GM12878 (cell line): ENCODE data around the gene MEAK7. TPM values are rescaled to one million over a fixed set of nuclear protein-coding genes. Genes with fewer than 3 reads are reported as not detected.

Experiments used
- ATAC-seq: fragments of 200-7000 bp; cut with Tn5 transposase; 3 replicates; pipeline ENCODE4 v1.9.1; 2020; ENCODE audit warnings: mild to moderate bottlenecking, moderate library complexity
- BruUV-seq: library from RNA; stranded (reverse); fragments of 400-500 nt; replicated peaks from 2 replicates; lab custom pipeline; 2021; lab: Mats Ljungman, UMichigan
- CTCF ChIA-PET: fragments of 300-600 bp; sonication (Branson Sonifier 250); formaldehyde crosslinking; extraction: SDS; loops from one replicate; lab custom pipeline; 2021; ENCODE audit warnings: inconsistent platforms; lab: Yijun Ruan, JAX
- POLR2A ChIA-PET: fragments of 350-600 bp; formaldehyde crosslinking; extraction: SDS; loops from one replicate; lab custom pipeline; 2021; ENCODE audit warnings: inconsistent platforms; lab: Charles Lee
- RAD21 ChIA-PET: fragments of 300-600 bp; sonication (Branson Sonifier 250); formaldehyde crosslinking; loops from one replicate; lab custom pipeline; 2023; ENCODE audit warnings: antibody characterized with exemption; ENCODE audit not compliant: unreplicated experiment; lab: Charles Lee
- SMC1A ChIA-PET: fragments of 300-600 bp; sonication (Branson Sonifier 250); formaldehyde crosslinking; loops from one replicate; lab custom pipeline; 2023; ENCODE audit not compliant: unreplicated experiment, uncharacterized antibody; lab: Charles Lee
- DNase-seq: peaks from one replicate; pipeline ENCODE4 v3.0.0-alpha.2; 2011; ENCODE audit warnings: low read depth, low spot score
- FAIRE-seq: peaks from 3 replicates; lab custom pipeline; 2011; peaks lifted over from hg19 to GRCh38; lab: Jason Lieb, UNC
- H2AFZ ChIP-seq: 2 replicates; pipeline ENCODE4 v1.6.0; 2011; ENCODE audit warnings: low read depth, low read length, control low read depth; ENCODE audit not compliant: control insufficient read depth
- H3K27ac ChIP-seq: 2 replicates; pipeline ENCODE4 v1.5.1; 2011; ENCODE audit warnings: control low read depth; ENCODE audit not compliant: control insufficient read depth, insufficient read depth
- H3K27me3 ChIP-seq, 2 experiments: replicated peaks in 1 of 2; 2 replicates each; pipeline versions ENCODE4 v1.6.0 to v1.6.1; 2011; ENCODE audit warnings: low read length in 1 of 2; ENCODE audit not compliant: control insufficient read depth in 2 of 2, insufficient read depth in 2 of 2
- H3K36me3 ChIP-seq, 2 experiments: 2 replicates each; pipeline ENCODE4 v1.5.1; 2011; ENCODE audit warnings: low read length in 1 of 2; ENCODE audit not compliant: control insufficient read depth in 2 of 2, insufficient read depth in 2 of 2
- H3K4me1 ChIP-seq: 2 replicates; pipeline ENCODE4 v1.6.1; 2011; ENCODE audit warnings: mild to moderate bottlenecking, low read length, moderate library complexity, mixed read lengths; ENCODE audit not compliant: control insufficient read depth, insufficient read depth
- H3K4me2 ChIP-seq: 2 replicates; pipeline ENCODE4 v1.6.0; 2011; ENCODE audit warnings: control low read depth; ENCODE audit not compliant: control insufficient read depth, insufficient read depth
- H3K4me3 ChIP-seq: fragments of 200-600 bp; sonication (generic); 2 replicates; pipeline ENCODE4 v1.5.1; 2016
- H3K79me2 ChIP-seq: 2 replicates; pipeline ENCODE4 v1.6.0; 2011; ENCODE audit warnings: low read length; ENCODE audit not compliant: control insufficient read depth, insufficient read depth
- H3K9ac ChIP-seq: 2 replicates; pipeline ENCODE4 v1.8.0; 2011; ENCODE audit warnings: low read length, control low read depth, mixed read lengths; ENCODE audit not compliant: control insufficient read depth, insufficient read depth
- H3K9me3 ChIP-seq: replicated peaks from 3 replicates; pipeline ENCODE4 v1.5.1; 2011; ENCODE audit warnings: mild to moderate bottlenecking, low read length; ENCODE audit not compliant: control insufficient read depth, insufficient read depth
- H4K20me1 ChIP-seq: 2 replicates; pipeline ENCODE4 v1.6.0; 2011; ENCODE audit not compliant: control insufficient read depth, insufficient read depth
- CREB1 ChIP-seq: IDR thresholded peaks from 2 replicates; pipeline ENCODE4 v1.6.1; 2012; ENCODE audit warnings: low read depth, mild to moderate bottlenecking, inconsistent platforms
- EED ChIP-seq: sonication (generic); IDR thresholded peaks from 2 replicates; pipeline ENCODE4 v1.6.1; 2016; ENCODE audit warnings: antibody characterized with exemption, low read depth
- ELK1 ChIP-seq: IDR thresholded peaks from 2 replicates; pipeline ENCODE4 v1.6.1; 2012; ENCODE audit warnings: low read depth, low read length, improper control_type of control experiment
- GATAD2B ChIP-seq: fragments of 450-650 bp; conservative IDR thresholded peaks from 2 replicates; pipeline ENCODE4 v1.6.1; 2017; ENCODE audit warnings: low read depth, mild to moderate bottlenecking, moderate library complexity
- IKZF1 ChIP-seq: fragments of 450-650 bp; conservative IDR thresholded peaks from 2 replicates; pipeline ENCODE4 v1.6.1; 2017; ENCODE audit warnings: antibody characterized with exemption, mild to moderate bottlenecking
- IRF4 ChIP-seq: IDR thresholded peaks from 2 replicates; pipeline ENCODE4 v1.6.1; 2011; ENCODE audit warnings: low read depth, low read length
- MTA3 ChIP-seq: IDR thresholded peaks from 2 replicates; pipeline ENCODE4 v1.6.1; 2012; ENCODE audit warnings: low read length, inconsistent platforms, borderline replicate concordance
- NR2C2 ChIP-seq: IDR thresholded peaks from 2 replicates; pipeline ENCODE4 v1.6.1; 2011; ENCODE audit warnings: borderline replicate concordance, low read depth; ENCODE audit not compliant: control insufficient read depth, insufficient read length
- SIN3A ChIP-seq: IDR thresholded peaks from 2 replicates; pipeline ENCODE4 v1.6.1; 2012; ENCODE audit warnings: low read depth, low read length, improper control_type of control experiment
- SRF ChIP-seq, 2 experiments: IDR thresholded peaks; 2 replicates each; pipeline ENCODE4 v1.6.1; 2011; ENCODE audit warnings: low read depth in 2 of 2, low read length in 2 of 2, mild to moderate bottlenecking in 1 of 2, moderate library complexity in 1 of 2
- TBL1XR1 ChIP-seq: IDR thresholded peaks from 2 replicates; pipeline ENCODE4 v1.6.1; 2012; ENCODE audit warnings: low read depth, low read length, improper control_type of control experiment
- USF1 ChIP-seq: IDR thresholded peaks from 2 replicates; pipeline ENCODE4 v1.6.1; 2011; ENCODE audit warnings: borderline replicate concordance, low read depth, mild to moderate bottlenecking, moderate library complexity, mixed read lengths, low read length; ENCODE audit not compliant: insufficient read depth; ENCODE audit errors: extremely low read length
- USF2 ChIP-seq: IDR thresholded peaks from 2 replicates; pipeline ENCODE4 v1.6.1; 2011; ENCODE audit warnings: low read depth, low read length, improper control_type of control experiment, borderline replicate concordance
- ZBED1 ChIP-seq: IDR thresholded peaks from 2 replicates; pipeline ENCODE4 v1.6.1; 2016; ENCODE audit warnings: borderline replicate concordance
- ZZZ3 ChIP-seq: IDR thresholded peaks from 2 replicates; pipeline ENCODE4 v1.6.1; 2011; ENCODE audit warnings: low read depth; ENCODE audit not compliant: control insufficient read depth, insufficient read length
- WGBS: methylation state at CpG from one replicate; pipeline ENCODE4 v1.1.6; 2016; ENCODE audit warnings: low lambda C conversion rate; ENCODE audit not compliant: insufficient replicate concordance, insufficient coverage; ENCODE audit errors: missing lambda C conversion rate; 5-methylcytosine and 5-hydroxymethylcytosine counted together
- in situ Hi-C: fragments of 300-500 bp; cut with MboI; formaldehyde crosslinking; loops from 9 replicates; pipeline ENCODE4 v1.14.3; 2018; ENCODE audit warnings: mixed read lengths
- intact Hi-C: fragments of 100-400 bp; cut with micrococcal nuclease; formaldehyde crosslinking; loops from one replicate; pipeline ENCODE4 v1.14.2; 2022; ENCODE audit not compliant: unreplicated experiment
- polyA plus RNA-seq, 11 experiments: library from polyadenylated mRNA; depleted of rRNA in 4 of 11; unstranded in 6 of 11; stranded (reverse) in 5 of 11; fragments of >200 nt; fragmentation: Nextera tagmentation in 4 of 11; fragmentation: Illumina TruSeq in 1 of 11; extraction: Ambion mirVana in 4 of 11; extraction: Trizol in 1 of 11; gene quantifications; 1 replicate in 1 of 11; 2 replicates in 10 of 11; pipeline versions ENCODE4 v1.2.1 to v1.2.3, GENCODE V29; 2011 to 2016; ENCODE audit warnings: inconsistent platforms in 2 of 11, missing spikeins in 2 of 11, low read depth in 1 of 11
- total RNA-seq, 4 experiments: library from RNA; depleted of rRNA in 3 of 4; stranded (reverse); fragments of >200 nt in 3 of 4; fragmentation: Illumina TruSeq in 1 of 4; extraction: Trizol in 1 of 4; gene quantifications; 2 replicates each; pipeline versions ENCODE4 v1.2.1 to v1.2.3, GENCODE V29; 2013 to 2021

Gene MEAK7
- total and polyA plus RNA-seq, 10 of the 15 experiments (the other 5 are each of a cell fraction or from before 2014, with no cell fraction given), result 1.4 to 11.9 (median 6.4) TPM

- TF ChIP-seq USF1, result no peak
- no peak for TF ChIP-seq GATAD2B
- TF ChIP-seq TBL1XR1, result no peak
- no peak for TF ChIP-seq NR2C2
Observed at GRCh38 chr16:84467709-84468108, 36.8 kb downstream of the MEAK7 start (continued).

GRCh38 chr16:84467256-84467655, 37.2 kb downstream of the MEAK7 start:
- Histone ChIP-seq H3K27ac (no peak overlapping the region), H2AFZ (no peak overlapping the region), H3K9ac (no peak overlapping the region), H3K4me2 (no peak overlapping the region), H4K20me1 (no peaks in the 10 kb centered on the region), H3K36me3 (no peaks in the 10 kb centered on the region), H3K9me3 (peaks cover 5% of the 10 kb centered on the region; the same call in 1 of the 3 replicates), H3K4me1 (no peaks in the 10 kb centered on the region), H3K27me3 (no peaks in the 10 kb centered on the region), H3K79me2 (no peaks in the 10 kb centered on the region), H3K4me3 (no peak overlapping the region)
- BruUV-seq, result no TSS peak
- TF ChIP-seq CREB1 (no peak), SIN3A (no peak), SRF (IDR thresholded peaks at IDR 0.05; ENCODE audit: low read depth in 2 of 2, low read length in 2 of 2) (no peak), ZBED1 (no peak), IKZF1 (no peak), IRF4 (no peak), EED (no peak), MTA3 (no peak), USF2 (no peak), ELK1 (no peak), ZZZ3 (no peak)
- FAIRE-seq, result no peak
- no peak for ATAC-seq
- WGBS, result 57% methylated on average over 1 of the region's 1 CpG
- SMC1A ChIA-PET, result no interaction called here
- CTCF ChIA-PET, result no interaction called here
- intact Hi-C loops (no loop called here), in situ Hi-C loops (no loop called here)
- RAD21 ChIA-PET, result no interaction called here
- POLR2A ChIA-PET, result no interaction called here
- DNase-seq, result no peak
